Measurements from ENCODE around the gene MADCAM1. TPM values are rescaled to one million over a fixed set of nuclear protein-coding genes. Genes with fewer than 3 reads are reported as not detected.

MADCAM1 gene
- total RNA-seq, 2 experiments from 2014 or later = 0.20 to 0.22 TPM

DNA sequence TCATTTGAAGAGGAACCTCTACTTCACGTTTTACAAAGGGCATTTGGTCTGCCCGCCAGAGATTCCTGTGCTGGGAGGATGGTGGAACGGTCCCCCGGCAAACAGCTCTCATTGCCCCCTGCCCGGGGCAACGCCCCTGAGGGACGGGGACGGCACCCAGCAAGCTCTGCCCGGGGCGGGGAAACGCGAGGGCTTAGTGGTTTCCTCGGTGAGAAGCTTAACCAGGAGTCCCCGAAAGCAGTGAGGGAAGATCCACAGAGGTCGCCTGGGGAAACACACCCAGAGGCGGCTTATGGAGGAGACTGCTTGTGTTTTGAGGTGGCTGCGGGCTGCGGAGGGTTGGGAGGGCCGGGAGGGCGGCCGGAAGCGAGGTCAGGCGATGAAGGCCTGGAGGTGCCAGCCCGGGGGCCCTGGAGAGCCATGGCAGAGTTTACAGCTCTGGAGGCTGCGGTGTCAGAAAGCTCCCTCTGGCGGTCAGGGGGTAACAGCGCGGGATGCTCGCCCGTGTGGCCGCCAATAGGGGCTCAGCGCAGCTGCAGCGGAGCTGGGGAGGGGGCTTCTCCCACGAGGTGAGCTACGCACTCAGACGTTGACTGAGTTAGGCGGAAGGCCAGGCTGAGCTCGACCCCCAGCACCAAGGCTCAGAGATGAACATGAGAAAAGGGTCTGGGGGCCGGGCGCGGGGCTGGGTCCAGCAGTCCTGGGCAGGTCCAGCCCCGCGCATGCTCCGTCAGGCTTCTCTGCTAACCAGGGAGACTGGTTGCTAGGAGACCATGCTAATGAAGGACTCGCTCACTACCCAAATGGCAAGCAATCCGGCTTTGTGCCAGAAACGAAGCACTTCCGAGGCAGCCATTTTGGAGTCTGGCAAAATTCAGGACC lies 10.4 kb downstream of the MADCAM1 start:
- H3K9me3 Mint-ChIP-seq = no peaks in the 10 kb centered on the region
- H3K4me1 Mint-ChIP-seq (ENCODE audit: low read depth) = peaks cover 35% of the 10 kb centered on the region
- peak overlapping the region; percentile 91 for H3K4me3 Mint-ChIP-seq
- ChIA-PET CTCF (interaction anchor here (0.5 to 2.3 kb wide), 21 partner anchors 9 to 240 kb away, joined by 3 to 22 read pairs (median 3); partner anchors contain the start of genes C2CD4C, CDC34, MADCAM1 and SHC2), POLR2A (interaction anchor here (0.8 to 1.3 kb wide), 5 partner anchors 9 to 66 kb away, joined by 3 to 10 read pairs (median 5); partner anchors contain the start of genes BSG and MADCAM1)
- TF ChIP-seq, protein P1, sequence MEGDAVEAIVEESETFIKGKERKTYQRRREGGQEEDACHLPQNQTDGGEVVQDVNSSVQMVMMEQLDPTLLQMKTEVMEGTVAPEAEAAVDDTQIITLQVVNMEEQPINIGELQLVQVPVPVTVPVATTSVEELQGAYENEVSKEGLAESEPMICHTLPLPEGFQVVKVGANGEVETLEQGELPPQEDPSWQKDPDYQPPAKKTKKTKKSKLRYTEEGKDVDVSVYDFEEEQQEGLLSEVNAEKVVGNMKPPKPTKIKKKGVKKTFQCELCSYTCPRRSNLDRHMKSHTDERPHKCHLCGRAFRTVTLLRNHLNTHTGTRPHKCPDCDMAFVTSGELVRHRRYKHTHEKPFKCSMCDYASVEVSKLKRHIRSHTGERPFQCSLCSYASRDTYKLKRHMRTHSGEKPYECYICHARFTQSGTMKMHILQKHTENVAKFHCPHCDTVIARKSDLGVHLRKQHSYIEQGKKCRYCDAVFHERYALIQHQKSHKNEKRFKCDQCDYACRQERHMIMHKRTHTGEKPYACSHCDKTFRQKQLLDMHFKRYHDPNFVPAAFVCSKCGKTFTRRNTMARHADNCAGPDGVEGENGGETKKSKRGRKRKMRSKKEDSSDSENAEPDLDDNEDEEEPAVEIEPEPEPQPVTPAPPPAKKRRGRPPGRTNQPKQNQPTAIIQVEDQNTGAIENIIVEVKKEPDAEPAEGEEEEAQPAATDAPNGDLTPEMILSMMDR (IDR thresholded peaks at IDR 0.05) = peak; percentile 96
- H3K36me3 Mint-ChIP-seq (ENCODE audit: low read depth) = peaks cover 4% of the 10 kb centered on the region
- H3K27ac Mint-ChIP-seq = peak overlapping the region; percentile 99
- ATAC-seq (peak; percentile 66), DNase-seq (peak; percentile 97)
- intact Hi-C loops (cut with micrococcal nuclease) = no loop called here
- no peaks in the 10 kb centered on the region for H3K27me3 Mint-ChIP-seq

DNA sequence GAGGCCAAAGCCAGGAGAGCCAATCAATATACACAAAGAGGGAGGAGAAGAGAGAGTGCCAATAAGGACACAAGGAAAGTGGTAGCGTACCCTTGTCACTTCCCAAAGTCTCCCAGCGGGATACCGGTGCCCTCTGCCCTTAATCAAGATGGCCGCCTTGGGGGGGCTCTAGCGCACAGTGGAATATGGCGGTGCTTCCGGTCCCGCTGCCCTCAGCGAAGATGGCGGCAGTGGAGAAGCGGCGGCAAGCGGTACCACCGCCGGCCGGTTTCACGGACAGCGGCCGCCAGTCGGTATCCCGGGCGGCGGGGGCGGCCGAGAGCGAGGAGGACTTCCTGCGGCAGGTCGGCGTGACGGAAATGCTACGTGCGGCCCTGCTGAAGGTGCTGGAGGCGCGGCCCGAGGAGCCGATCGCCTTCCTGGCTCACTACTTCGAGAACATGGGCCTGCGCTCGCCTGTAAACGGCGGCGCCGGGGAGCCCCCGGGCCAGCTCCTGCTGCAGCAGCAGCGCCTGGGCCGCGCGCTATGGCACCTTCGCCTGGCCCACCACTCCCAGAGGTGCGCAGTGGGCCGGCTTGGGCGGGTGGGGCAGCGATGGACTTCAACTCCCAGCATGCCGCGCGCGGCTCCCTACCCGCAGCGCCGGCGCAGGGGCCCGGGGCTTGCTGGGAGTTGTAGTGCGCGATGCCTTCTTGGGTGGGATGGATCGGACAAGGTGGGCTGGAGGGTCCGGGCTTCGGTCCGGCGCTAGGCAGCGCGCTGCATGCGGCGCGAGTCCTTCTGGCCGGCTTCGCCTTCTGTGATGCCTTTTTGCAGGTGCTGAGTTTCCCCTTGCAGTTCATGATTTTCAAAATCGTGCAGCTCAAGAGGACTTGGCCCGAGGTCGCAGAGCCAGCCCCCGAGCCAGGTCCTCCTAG lies 11.3 kb downstream of the MADCAM1 start, which contains the start of gene TPGS1:
TPGS1 (plus strand) TSS at position 212 of the 918 bp plus-strand sequence; CDS start at position 222, 10 bp downstream.
- ChIA-PET POLR2A (interaction anchor here (0.8 to 1.3 kb wide), 5 partner anchors 10 to 65 kb away, joined by 3 to 10 read pairs (median 5); partner anchors contain the start of genes BSG and MADCAM1), CTCF (interaction anchor here (0.7 to 2.3 kb wide), 11 partner anchors 9 to 164 kb away, joined by 3 to 22 read pairs (median 7); partner anchors contain the start of genes CDC34, MADCAM1 and SHC2)
- Mint-ChIP-seq H3K4me1 (ENCODE audit: low read depth) (peaks cover 36% of the 10 kb centered on the region), H3K36me3 (ENCODE audit: low read depth) (peaks cover 4% of the 10 kb centered on the region), H3K4me3 (peak within 1 kb of the TSS; percentile 91), H3K27ac (peak within 1 kb of the TSS; percentile 99), H3K9me3 (no peaks in the 10 kb centered on the region), H3K27me3 (no peaks in the 10 kb centered on the region)
- ATAC-seq = peak; percentile 54
- intact Hi-C loops (cut with micrococcal nuclease) = no loop called here
- TF ChIP-seq, protein P1 (IDR thresholded peaks at IDR 0.05) = no peak
- peak; percentile 90 for DNase-seq

DNA sequence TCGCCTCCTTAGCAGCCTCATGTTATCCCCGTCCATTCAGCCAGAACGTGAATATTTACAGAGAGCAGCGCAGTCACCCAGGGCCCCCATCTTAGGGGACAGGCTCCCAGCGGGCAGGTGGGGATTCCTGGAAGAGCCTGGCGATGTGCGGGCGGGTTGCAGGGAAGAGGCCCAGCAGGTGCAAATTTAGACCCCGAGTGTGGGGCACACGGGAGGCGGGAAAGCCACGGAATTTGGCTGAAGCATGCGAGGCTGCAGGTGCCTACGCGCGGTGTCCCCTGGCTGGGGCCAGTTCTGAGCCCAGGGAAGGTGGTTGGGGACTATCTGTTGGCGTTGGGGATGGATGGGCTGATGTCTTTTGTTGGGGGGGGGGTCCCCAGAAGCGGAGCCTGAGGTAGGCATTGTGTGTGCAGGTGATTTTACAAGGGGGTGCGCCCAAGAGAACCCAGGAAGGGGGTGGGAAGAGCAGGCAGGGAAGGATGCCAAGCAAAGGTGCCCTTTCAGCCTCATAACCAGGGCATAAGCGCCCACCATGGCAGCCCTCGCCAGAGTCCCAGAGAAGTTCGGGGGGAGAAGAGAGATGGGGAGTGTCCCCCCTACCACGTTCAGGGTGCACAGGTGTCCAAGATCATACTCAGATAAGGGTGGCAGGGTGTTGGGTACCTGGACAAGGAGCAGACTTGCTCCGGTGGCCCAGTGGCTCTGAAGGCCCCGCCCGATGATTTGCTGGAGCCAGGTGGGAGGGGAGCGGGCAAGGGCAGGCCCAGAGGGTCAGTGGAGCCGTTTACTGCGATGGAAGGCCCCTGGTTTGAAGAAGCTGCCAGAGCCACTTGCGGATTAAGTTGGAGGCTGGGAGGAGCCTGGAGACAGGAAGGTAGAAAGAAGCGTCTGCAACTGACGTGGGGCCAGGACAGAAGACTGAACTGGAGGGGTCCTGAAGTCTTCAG lies 12.2 kb downstream of the MADCAM1 start:
- intact Hi-C loops (cut with micrococcal nuclease) = no loop called here
- peak overlapping the region; percentile 91 for H3K4me3 Mint-ChIP-seq
- peak overlapping the region; percentile 99 for H3K27ac Mint-ChIP-seq
- H3K4me1 Mint-ChIP-seq (ENCODE audit: low read depth) = peaks cover 30% of the 10 kb centered on the region
- CTCF ChIA-PET = interaction anchor here (2.3 kb wide), 1 partner anchor 24 kb away, joined by 16 read pairs; the partner anchor contains the start of gene CDC34
- DNase-seq = no peak
- no peaks in the 10 kb centered on the region for H3K27me3 Mint-ChIP-seq
- peaks cover 4% of the 10 kb centered on the region for H3K36me3 Mint-ChIP-seq (ENCODE audit: low read depth)
- POLR2A ChIA-PET = interaction anchor here (3.2 kb wide), 1 partner anchor 24 kb away, joined by 20 read pairs; the partner anchor contains the start of gene CDC34
- no peak for ATAC-seq
- TF ChIP-seq, protein P1 (IDR thresholded peaks at IDR 0.05) = no peak
- no peaks in the 10 kb centered on the region for H3K9me3 Mint-ChIP-seq

DNA sequence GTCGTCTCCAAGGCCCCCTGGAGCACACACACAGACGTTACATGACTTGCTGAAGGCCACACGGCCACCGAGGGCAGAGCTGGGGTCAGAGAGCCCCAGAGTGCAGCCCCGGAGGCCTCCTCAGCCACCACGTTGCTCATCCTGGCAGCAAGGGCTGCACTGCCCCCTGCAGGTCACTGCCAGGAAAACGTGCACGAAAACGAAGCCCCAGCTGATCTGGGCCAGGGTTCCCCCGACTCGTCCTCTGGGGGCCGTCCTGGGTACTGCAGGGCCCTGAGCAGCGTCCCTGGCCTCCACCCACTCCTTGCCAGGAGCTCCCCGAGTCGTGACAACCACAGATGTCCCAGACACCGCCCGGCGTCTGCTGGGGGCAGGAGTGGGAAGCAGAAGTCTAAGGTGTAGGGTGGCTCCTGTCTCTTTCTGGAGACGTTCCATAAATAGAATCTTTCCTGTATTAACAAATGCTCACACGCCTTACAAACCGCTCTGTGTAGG lies 14.4 kb downstream of the MADCAM1 start:
- H3K4me1 Mint-ChIP-seq (ENCODE audit: low read depth) = peaks cover 30% of the 10 kb centered on the region
- peak; percentile 64 for ATAC-seq
- no peaks in the 10 kb centered on the region for H3K27me3 Mint-ChIP-seq
- no peaks in the 10 kb centered on the region for H3K9me3 Mint-ChIP-seq
- peak overlapping the region; percentile 98 for H3K27ac Mint-ChIP-seq
- H3K36me3 Mint-ChIP-seq (ENCODE audit: low read depth) = peaks cover 4% of the 10 kb centered on the region
- ChIA-PET CTCF (interaction anchor here (0.7 to 2.9 kb wide), 26 partner anchors 11 to 264 kb away, joined by 3 to 45 read pairs (median 4); partner anchors contain the start of genes C2CD4C, CDC34 and POLRMT), POLR2A (interaction anchor here (0.9 to 3.2 kb wide), 4 partner anchors 11 to 128 kb away, joined by 3 to 20 read pairs (median 12); partner anchors contain the start of gene CDC34)
- TF ChIP-seq, protein P1 (IDR thresholded peaks at IDR 0.05) = peak; percentile 100
- H3K4me3 Mint-ChIP-seq = peak overlapping the region; percentile 78
- DNase-seq = peak; percentile 98
- intact Hi-C loops (cut with micrococcal nuclease) = no loop called here

All from activated CD8-positive, alpha-beta T cell treated with anti-CD3 and anti-CD28 coated beads for 36 hours (primary cell).